K562 (cell line): ENCODE measurements around the gene SRC. TPM values are rescaled to one million over a fixed set of nuclear protein-coding genes. Genes with fewer than 3 reads are reported as not detected.

Experiments
- CCNT2 ChIP-seq: IDR thresholded peaks from 2 replicates; pipeline ENCODE4 v1.6.1; 2011; ENCODE audit warnings: borderline replicate concordance, low read depth, mild to moderate bottlenecking, moderate library complexity, mixed read lengths, low read length; ENCODE audit not compliant: insufficient read length; ENCODE audit errors: extremely low read depth
- FOXJ2 ChIP-seq: fragments of 200-800 bp; sonication (Bioruptor generic); IDR thresholded peaks from 2 replicates; pipeline ENCODE4 v1.6.1; 2016; ENCODE audit warnings: missing genetic modification characterization, missing compliant biosample characterization
- HSF4 ChIP-seq: fragments of 250-450 bp; sonication (Bioruptor Pico); IDR thresholded peaks from 2 replicates; pipeline ENCODE4 v2.1.2; 2022; ENCODE audit warnings: mild to moderate bottlenecking, moderate library complexity, borderline replicate concordance
- KLF10 ChIP-seq: fragments of 250-450 bp; sonication (Bioruptor Pico); IDR thresholded peaks from 2 replicates; pipeline ENCODE4 v1.6.1; 2021; ENCODE audit warnings: matching md5 sums
- MTA3 ChIP-seq: fragments of 450-650 bp; formaldehyde crosslinking; IDR thresholded peaks from 2 replicates; pipeline ENCODE4 v1.6.1; 2017; ENCODE audit warnings: mild to moderate bottlenecking, borderline replicate concordance
- PTBP1 ChIP-seq: fragments of 200-400 bp; formaldehyde crosslinking; IDR thresholded peaks from 2 replicates; pipeline ENCODE4 v1.6.1; 2017; ENCODE audit warnings: low read depth, low read length
- SMAD4 ChIP-seq: fragments of 250-450 bp; sonication (Bioruptor Pico); conservative IDR thresholded peaks from 2 replicates; pipeline ENCODE4 v1.8.0; 2021; ENCODE audit warnings: inconsistent platforms, mild to moderate bottlenecking, moderate library complexity
- TAF7 ChIP-seq: fragments of 450-650 bp; IDR thresholded peaks from 2 replicates; pipeline ENCODE4 v1.6.1; 2016; ENCODE audit warnings: missing genetic modification characterization, missing compliant biosample characterization
- ZNF354B ChIP-seq: fragments of 250-450 bp; sonication (Bioruptor Pico); IDR thresholded peaks from 2 replicates; pipeline ENCODE4 v1.4.0; 2020
- ZNF384 ChIP-seq: IDR thresholded peaks from 2 replicates; pipeline ENCODE4 v1.6.1; 2012; ENCODE audit warnings: low read depth, low read length, improper control_type of control experiment
- polyA plus RNA-seq, 8 experiments: library from polyadenylated mRNA; depleted of rRNA in 4 of 8; stranded (reverse) in 5 of 8; unstranded in 3 of 8; fragments of >200 nt; fragmentation: Nextera tagmentation in 2 of 8; fragmentation: Illumina TruSeq in 1 of 8; extraction: Ambion mirVana in 2 of 8; extraction: Trizol in 1 of 8; gene quantifications; 2 replicates each; pipeline versions ENCODE4 v1.2.1 to v1.2.3, GENCODE V29; 2011 to 2014; ENCODE audit warnings: inconsistent platforms in 1 of 8, missing spikeins in 1 of 8
- total RNA-seq, 7 experiments: library from RNA; depleted of rRNA in 6 of 7; stranded (reverse); fragments of >200 nt in 6 of 7; fragmentation: Illumina TruSeq in 2 of 7; extraction: Trizol in 2 of 7; gene quantifications; 2 replicates each; pipeline versions ENCODE4 v1.2.1 to v1.2.3, GENCODE V29; 2011 to 2021; ENCODE audit warnings: low replicate concordance in 1 of 7
- TF ChIP-seq, protein P1 (sequence below): sonication (generic); formaldehyde crosslinking; IDR thresholded peaks from 2 replicates; pipeline ENCODE4 v1.8.1; 2023; ENCODE audit warnings: mild to moderate bottlenecking, missing genetic modification reagents
- TF ChIP-seq, protein P2 (sequence below): fragments of 450-650 bp; IDR thresholded peaks from 2 replicates; pipeline ENCODE4 v1.6.1; 2016
- TF ChIP-seq, protein P3 (sequence below): sonication (generic); formaldehyde crosslinking; IDR thresholded peaks from 2 replicates; pipeline ENCODE4 v1.9.0; 2022; ENCODE audit warnings: mild to moderate bottlenecking, missing genetic modification reagents
- TF ChIP-seq, protein P4 (sequence below): fragments of 450-650 bp; formaldehyde crosslinking; IDR thresholded peaks from 2 replicates; pipeline ENCODE4 v1.4.0; 2020; ENCODE audit warnings: mild to moderate bottlenecking, moderate library complexity
- TF ChIP-seq, protein P5 (sequence below): fragments of 450-650 bp; conservative IDR thresholded peaks from 2 replicates; pipeline ENCODE4 v1.6.1; 2016; ENCODE audit warnings: missing genetic modification characterization, low read depth, mild to moderate bottlenecking, missing compliant biosample characterization, moderate library complexity
- TF ChIP-seq, protein P6 (sequence below): conservative IDR thresholded peaks from 2 replicates; pipeline ENCODE4 v1.6.1; 2011; ENCODE audit warnings: low read depth, mild to moderate bottlenecking, low read length; ENCODE audit not compliant: control insufficient read depth
- TF ChIP-seq, protein P7 (sequence below): fragments of 450-650 bp; IDR thresholded peaks from 2 replicates; pipeline ENCODE4 v1.6.1; 2014; ENCODE audit warnings: low read depth, mild to moderate bottlenecking, moderate library complexity, borderline replicate concordance

The SRC gene
- total and polyA plus RNA-seq, 9 of the 15 experiments (the other 6 are each of a cell fraction or from before 2014, with no cell fraction given): 0.06 to 8.5 (median 3.1) TPM

DNA sequence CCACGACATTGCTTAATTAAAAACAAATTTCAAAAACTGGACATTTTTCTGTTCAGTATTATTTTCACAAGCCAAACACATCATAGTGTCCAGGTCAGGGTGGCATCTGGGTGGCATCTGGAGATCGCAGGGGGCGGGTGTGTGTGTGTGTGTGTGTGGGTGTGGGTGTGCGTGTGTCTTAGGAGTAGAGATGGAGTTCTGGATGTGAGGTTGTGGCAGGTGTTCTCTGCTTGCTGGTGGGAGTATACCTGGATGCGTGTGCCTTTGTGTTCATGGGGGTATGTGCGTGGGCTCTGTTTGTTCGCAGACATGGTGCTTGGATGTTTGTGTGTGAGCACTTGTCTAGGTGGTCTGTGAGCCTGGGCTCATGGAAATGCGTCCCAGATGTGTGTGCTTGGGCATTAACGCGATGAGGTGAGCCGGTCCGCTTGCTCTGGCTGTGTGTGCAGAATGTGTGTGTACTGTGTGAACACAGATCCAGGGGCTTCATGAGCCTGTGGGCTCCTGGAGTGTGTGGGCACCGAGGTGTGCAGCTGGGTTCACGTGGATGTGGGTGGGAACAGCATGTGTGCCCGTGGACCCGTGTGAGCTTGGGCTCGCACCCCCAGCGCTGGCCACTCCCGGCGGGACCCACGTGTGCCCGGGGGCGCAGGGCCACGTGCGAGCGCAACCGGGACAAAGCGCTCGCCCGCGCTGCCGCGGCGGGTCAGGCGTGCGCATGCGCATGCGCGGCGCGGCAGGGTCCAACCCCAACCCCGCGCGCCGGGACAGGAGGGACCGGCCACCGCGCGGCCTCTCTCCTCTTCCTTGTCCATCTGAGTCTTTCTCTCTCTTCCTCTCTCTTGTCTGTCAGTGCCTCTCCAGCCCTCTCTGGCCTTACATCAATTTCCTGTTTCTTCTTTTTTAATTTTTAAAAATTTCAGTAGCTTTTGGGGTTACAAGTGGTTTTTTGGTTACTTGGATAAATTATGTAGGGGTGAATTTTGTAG is 60.4 kb downstream of the SRC start (continued):
- TF ChIP-seq HSF4 (no peak), FOXJ2 (tag) (no peak), TAF7 (tag) (no peak), PTBP1 (no peak), KLF10 (CRISPR knock-in tag) (no peak), ZNF384 (no peak), MTA3 (peak; percentile 61; the same call in 1 of the 2 replicates), ZNF354B (CRISPR knock-in tag) (no peak), CCNT2 (peak; percentile 40), SMAD4 (CRISPR knock-in tag) (0 out of 2 replicates have a peak, but pooled peaks have one; percentile 27)
- TF ChIP-seq, protein P1, sequence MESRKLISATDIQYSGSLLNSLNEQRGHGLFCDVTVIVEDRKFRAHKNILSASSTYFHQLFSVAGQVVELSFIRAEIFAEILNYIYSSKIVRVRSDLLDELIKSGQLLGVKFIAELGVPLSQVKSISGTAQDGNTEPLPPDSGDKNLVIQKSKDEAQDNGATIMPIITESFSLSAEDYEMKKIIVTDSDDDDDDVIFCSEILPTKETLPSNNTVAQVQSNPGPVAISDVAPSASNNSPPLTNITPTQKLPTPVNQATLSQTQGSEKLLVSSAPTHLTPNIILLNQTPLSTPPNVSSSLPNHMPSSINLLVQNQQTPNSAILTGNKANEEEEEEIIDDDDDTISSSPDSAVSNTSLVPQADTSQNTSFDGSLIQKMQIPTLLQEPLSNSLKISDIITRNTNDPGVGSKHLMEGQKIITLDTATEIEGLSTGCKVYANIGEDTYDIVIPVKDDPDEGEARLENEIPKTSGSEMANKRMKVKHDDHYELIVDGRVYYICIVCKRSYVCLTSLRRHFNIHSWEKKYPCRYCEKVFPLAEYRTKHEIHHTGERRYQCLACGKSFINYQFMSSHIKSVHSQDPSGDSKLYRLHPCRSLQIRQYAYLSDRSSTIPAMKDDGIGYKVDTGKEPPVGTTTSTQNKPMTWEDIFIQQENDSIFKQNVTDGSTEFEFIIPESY: peak; percentile 49; the same call in 1 of the 2 replicates
- TF ChIP-seq, protein P2, sequence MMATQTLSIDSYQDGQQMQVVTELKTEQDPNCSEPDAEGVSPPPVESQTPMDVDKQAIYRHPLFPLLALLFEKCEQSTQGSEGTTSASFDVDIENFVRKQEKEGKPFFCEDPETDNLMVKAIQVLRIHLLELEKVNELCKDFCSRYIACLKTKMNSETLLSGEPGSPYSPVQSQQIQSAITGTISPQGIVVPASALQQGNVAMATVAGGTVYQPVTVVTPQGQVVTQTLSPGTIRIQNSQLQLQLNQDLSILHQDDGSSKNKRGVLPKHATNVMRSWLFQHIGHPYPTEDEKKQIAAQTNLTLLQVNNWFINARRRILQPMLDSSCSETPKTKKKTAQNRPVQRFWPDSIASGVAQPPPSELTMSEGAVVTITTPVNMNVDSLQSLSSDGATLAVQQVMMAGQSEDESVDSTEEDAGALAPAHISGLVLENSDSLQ: no peak
- TF ChIP-seq, protein P3, sequence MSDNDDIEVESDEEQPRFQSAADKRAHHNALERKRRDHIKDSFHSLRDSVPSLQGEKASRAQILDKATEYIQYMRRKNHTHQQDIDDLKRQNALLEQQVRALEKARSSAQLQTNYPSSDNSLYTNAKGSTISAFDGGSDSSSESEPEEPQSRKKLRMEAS: peak; percentile 95
- TF ChIP-seq, protein P4, sequence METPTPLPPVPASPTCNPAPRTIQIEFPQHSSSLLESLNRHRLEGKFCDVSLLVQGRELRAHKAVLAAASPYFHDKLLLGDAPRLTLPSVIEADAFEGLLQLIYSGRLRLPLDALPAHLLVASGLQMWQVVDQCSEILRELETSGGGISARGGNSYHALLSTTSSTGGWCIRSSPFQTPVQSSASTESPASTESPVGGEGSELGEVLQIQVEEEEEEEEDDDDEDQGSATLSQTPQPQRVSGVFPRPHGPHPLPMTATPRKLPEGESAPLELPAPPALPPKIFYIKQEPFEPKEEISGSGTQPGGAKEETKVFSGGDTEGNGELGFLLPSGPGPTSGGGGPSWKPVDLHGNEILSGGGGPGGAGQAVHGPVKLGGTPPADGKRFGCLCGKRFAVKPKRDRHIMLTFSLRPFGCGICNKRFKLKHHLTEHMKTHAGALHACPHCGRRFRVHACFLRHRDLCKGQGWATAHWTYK (CRISPR knock-in tag): no peak
- TF ChIP-seq, protein P5, sequence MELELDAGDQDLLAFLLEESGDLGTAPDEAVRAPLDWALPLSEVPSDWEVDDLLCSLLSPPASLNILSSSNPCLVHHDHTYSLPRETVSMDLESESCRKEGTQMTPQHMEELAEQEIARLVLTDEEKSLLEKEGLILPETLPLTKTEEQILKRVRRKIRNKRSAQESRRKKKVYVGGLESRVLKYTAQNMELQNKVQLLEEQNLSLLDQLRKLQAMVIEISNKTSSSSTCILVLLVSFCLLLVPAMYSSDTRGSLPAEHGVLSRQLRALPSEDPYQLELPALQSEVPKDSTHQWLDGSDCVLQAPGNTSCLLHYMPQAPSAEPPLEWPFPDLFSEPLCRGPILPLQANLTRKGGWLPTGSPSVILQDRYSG (tag): no peak
- TF ChIP-seq, protein P6, sequence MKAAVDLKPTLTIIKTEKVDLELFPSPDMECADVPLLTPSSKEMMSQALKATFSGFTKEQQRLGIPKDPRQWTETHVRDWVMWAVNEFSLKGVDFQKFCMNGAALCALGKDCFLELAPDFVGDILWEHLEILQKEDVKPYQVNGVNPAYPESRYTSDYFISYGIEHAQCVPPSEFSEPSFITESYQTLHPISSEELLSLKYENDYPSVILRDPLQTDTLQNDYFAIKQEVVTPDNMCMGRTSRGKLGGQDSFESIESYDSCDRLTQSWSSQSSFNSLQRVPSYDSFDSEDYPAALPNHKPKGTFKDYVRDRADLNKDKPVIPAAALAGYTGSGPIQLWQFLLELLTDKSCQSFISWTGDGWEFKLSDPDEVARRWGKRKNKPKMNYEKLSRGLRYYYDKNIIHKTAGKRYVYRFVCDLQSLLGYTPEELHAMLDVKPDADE: 0 out of 2 replicates have a peak, but pooled peaks have one; percentile 6
- TF ChIP-seq, protein P7, sequence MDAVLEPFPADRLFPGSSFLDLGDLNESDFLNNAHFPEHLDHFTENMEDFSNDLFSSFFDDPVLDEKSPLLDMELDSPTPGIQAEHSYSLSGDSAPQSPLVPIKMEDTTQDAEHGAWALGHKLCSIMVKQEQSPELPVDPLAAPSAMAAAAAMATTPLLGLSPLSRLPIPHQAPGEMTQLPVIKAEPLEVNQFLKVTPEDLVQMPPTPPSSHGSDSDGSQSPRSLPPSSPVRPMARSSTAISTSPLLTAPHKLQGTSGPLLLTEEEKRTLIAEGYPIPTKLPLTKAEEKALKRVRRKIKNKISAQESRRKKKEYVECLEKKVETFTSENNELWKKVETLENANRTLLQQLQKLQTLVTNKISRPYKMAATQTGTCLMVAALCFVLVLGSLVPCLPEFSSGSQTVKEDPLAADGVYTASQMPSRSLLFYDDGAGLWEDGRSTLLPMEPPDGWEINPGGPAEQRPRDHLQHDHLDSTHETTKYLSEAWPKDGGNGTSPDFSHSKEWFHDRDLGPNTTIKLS: peak; percentile 62; the same call in 1 of the 2 replicates
